CD4-positive, alpha-beta T cell treated with Interferon gamma for 1 hour (primary cell): ENCODE data around the gene RALGPS1.

Experiments
- DNase-seq: peaks from one replicate; pipeline ENCODE4 v3.0.0-alpha.2; 2020

The RALGPS1 gene

GRCh38 chr9:127081250-127082185 is 166.9 kb downstream of the RALGPS1 start:
- DNase-seq = no peak

- DNase-seq = no peak
Measured at GRCh38 chr9:127083138-127083980, 168.8 kb downstream of the RALGPS1 start.

- DNase-seq = no peak
Measured at GRCh38 chr9:127084076-127085039, 169.8 kb downstream of the RALGPS1 start.

GRCh38 chr9:127085186-127085585 is 170.6 kb downstream of the RALGPS1 start:
- DNase-seq = no peak

- no peak for DNase-seq
Measured at GRCh38 chr9:127086771-127087170, 172.2 kb downstream of the RALGPS1 start.

GRCh38 chr9:127087411-127087810 is 172.8 kb downstream of the RALGPS1 start:
- DNase-seq = no peak

GRCh38 chr9:127087836-127088235 is 173.3 kb downstream of the RALGPS1 start:
- no peak for DNase-seq

GRCh38 chr9:127088724-127089615 is 174.4 kb downstream of the RALGPS1 start:
- no peak for DNase-seq

GRCh38 chr9:127089631-127090081 is 175.1 kb downstream of the RALGPS1 start:
- no peak for DNase-seq

GRCh38 chr9:127090341-127090985 is 175.9 kb downstream of the RALGPS1 start:
- DNase-seq = no peak

- no peak for DNase-seq
Measured at GRCh38 chr9:127091526-127091925, 176.9 kb downstream of the RALGPS1 start.

GRCh38 chr9:127092041-127092608 is 177.5 kb downstream of the RALGPS1 start:
- no peak for DNase-seq

- DNase-seq = no peak
Measured at GRCh38 chr9:127093319-127094020, 178.9 kb downstream of the RALGPS1 start.

- DNase-seq = no peak
Measured at GRCh38 chr9:127095411-127095810, 180.8 kb downstream of the RALGPS1 start.

- DNase-seq = no peak
Measured at GRCh38 chr9:127096208-127096607, 181.6 kb downstream of the RALGPS1 start.

- no peak for DNase-seq
Measured at GRCh38 chr9:127097683-127098082, 183.1 kb downstream of the RALGPS1 start.

GRCh38 chr9:127098916-127099553 is 184.5 kb downstream of the RALGPS1 start:
- no peak for DNase-seq

GRCh38 chr9:127099664-127100063 is 185.1 kb downstream of the RALGPS1 start:
- DNase-seq = no peak

- DNase-seq = no peak
Measured at GRCh38 chr9:127102176-127102575, 187.6 kb downstream of the RALGPS1 start.
